Measurements from ENCODE around the gene MAJIN. TPM values are rescaled to one million over a fixed set of nuclear protein-coding genes. Genes with fewer than 3 reads are reported as not detected.

The MAJIN gene
- total and polyA plus RNA-seq, 9 of the 15 experiments (the other 6 are each of a cell fraction or from before 2014, with no cell fraction given), result 0.17 to 0.83 (median 0.24) TPM; not detected in 2

DNA sequence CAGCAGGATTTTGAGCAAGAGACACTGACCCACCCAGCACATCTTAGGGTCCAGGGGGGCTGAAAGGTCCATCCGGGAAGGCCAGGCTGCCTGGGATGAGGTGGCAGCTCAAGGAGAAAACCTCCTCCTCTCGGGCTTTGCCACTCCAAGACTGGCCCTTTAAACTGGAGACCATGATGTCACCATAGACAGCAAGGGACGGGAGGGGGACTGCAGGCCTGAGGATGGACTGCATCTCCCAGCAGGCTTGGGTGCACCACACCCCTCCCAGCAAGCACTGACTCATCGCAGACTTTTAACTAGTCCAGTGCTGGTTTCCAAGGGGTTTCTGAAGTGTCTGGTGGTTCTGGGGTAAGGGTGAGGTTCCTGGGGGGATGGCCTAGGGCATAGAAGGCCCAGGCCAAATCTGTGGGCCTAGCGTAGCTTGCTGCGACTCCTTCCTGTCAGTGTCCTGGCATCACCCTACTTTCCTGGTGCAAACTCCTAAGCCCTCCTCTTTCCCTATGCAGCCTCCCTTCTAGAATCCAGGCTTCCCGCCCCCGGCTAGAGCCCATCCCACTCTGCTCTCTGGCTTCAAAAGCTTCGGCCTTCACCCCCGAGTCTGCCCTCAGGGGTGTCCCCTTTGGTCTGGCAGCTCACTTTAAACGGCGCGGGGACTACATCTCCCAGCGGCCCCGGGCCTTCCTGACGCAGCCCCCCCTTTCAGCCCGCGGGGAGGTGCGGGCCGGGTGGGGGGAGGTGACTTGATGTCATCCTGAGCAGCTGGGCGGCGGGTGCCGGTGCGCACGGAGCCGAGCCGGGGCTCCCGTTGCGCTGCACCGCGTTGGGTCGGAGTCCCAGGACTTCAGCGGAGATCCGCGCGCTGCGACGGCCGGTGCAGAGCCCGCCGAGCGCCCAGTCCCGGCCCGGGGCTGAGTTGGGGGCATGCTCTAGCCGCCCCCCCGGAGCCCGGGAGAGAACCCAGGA, 47.7 kb downstream of the MAJIN start, which contains the start of gene PPP2R5B (continued):
- TF ChIP-seq, protein P1, sequence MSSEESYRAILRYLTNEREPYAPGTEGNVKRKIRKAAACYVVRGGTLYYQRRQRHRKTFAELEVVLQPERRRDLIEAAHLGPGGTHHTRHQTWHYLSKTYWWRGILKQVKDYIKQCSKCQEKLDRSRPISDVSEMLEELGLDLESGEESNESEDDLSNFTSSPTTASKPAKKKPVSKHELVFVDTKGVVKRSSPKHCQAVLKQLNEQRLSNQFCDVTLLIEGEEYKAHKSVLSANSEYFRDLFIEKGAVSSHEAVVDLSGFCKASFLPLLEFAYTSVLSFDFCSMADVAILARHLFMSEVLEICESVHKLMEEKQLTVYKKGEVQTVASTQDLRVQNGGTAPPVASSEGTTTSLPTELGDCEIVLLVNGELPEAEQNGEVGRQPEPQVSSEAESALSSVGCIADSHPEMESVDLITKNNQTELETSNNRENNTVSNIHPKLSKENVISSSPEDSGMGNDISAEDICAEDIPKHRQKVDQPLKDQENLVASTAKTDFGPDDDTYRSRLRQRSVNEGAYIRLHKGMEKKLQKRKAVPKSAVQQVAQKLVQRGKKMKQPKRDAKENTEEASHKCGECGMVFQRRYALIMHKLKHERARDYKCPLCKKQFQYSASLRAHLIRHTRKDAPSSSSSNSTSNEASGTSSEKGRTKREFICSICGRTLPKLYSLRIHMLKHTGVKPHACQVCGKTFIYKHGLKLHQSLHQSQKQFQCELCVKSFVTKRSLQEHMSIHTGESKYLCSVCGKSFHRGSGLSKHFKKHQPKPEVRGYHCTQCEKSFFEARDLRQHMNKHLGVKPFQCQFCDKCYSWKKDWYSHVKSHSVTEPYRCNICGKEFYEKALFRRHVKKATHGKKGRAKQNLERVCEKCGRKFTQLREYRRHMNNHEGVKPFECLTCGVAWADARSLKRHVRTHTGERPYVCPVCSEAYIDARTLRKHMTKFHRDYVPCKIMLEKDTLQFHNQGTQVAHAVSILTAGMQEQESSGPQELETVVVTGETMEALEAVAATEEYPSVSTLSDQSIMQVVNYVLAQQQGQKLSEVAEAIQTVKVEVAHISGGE (CRISPR knock-in tag; IDR thresholded peaks at IDR 0.05), result peak in 1 of 3 experiments; percentile 74; a peak in 2 of 6 replicates
- no peak for TF ChIP-seq CAMTA2 (CRISPR knock-in tag; conservative IDR thresholded peaks at IDR 0.05)
- no peak for TF ChIP-seq PTTG1 (tag; IDR thresholded peaks at IDR 0.05; ENCODE audit: low read depth)
- TF ChIP-seq, protein P2, sequence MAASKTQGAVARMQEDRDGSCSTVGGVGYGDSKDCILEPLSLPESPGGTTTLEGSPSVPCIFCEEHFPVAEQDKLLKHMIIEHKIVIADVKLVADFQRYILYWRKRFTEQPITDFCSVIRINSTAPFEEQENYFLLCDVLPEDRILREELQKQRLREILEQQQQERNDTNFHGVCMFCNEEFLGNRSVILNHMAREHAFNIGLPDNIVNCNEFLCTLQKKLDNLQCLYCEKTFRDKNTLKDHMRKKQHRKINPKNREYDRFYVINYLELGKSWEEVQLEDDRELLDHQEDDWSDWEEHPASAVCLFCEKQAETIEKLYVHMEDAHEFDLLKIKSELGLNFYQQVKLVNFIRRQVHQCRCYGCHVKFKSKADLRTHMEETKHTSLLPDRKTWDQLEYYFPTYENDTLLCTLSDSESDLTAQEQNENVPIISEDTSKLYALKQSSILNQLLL (CRISPR knock-in tag; IDR thresholded peaks at IDR 0.05; ENCODE audit: borderline replicate concordance), result no peak
- TF ChIP-seq, protein P3, sequence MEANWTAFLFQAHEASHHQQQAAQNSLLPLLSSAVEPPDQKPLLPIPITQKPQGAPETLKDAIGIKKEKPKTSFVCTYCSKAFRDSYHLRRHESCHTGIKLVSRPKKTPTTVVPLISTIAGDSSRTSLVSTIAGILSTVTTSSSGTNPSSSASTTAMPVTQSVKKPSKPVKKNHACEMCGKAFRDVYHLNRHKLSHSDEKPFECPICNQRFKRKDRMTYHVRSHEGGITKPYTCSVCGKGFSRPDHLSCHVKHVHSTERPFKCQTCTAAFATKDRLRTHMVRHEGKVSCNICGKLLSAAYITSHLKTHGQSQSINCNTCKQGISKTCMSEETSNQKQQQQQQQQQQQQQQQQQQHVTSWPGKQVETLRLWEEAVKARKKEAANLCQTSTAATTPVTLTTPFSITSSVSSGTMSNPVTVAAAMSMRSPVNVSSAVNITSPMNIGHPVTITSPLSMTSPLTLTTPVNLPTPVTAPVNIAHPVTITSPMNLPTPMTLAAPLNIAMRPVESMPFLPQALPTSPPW (CRISPR knock-in tag; IDR thresholded peaks at IDR 0.05), result peak; percentile 100
- TF ChIP-seq CREM (IDR thresholded peaks at IDR 0.05; ENCODE audit: low read depth), result peak; percentile 92
- no peak; the same call in 1 of the 2 replicates for TF ChIP-seq SMARCA4 (IDR thresholded peaks at IDR 0.05)
- TF ChIP-seq CCNT2 (IDR thresholded peaks at IDR 0.05; ENCODE audit: borderline replicate concordance, extremely low read depth, insufficient read length, low read depth, low read length), result peak; percentile 88
- TF ChIP-seq MYC (IDR thresholded peaks at IDR 0.05; ENCODE audit: low read depth, low read length), result peak; percentile 41
- peak; percentile 74; the same call in 1 of the 2 replicates for TF ChIP-seq MYC (CRISPR knock-in tag; IDR thresholded peaks at IDR 0.05; ENCODE audit: borderline replicate concordance, low read depth)
- TF ChIP-seq HLTF (IDR thresholded peaks at IDR 0.05), result peak; percentile 71; the same call in 1 of the 2 replicates
- TF ChIP-seq KLF16 (IDR thresholded peaks at IDR 0.05), result 0 out of 2 replicates have a peak, but pooled peaks have one; percentile 12
- peak; percentile 100 for TF ChIP-seq FOSL1 (tag; conservative IDR thresholded peaks at IDR 0.05)
- TF ChIP-seq, protein P4, sequence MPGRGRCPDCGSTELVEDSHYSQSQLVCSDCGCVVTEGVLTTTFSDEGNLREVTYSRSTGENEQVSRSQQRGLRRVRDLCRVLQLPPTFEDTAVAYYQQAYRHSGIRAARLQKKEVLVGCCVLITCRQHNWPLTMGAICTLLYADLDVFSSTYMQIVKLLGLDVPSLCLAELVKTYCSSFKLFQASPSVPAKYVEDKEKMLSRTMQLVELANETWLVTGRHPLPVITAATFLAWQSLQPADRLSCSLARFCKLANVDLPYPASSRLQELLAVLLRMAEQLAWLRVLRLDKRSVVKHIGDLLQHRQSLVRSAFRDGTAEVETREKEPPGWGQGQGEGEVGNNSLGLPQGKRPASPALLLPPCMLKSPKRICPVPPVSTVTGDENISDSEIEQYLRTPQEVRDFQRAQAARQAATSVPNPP (IDR thresholded peaks at IDR 0.05; ENCODE audit: borderline replicate concordance, insufficient read depth, insufficient read length), result no peak
- no peak for TF ChIP-seq POLR3A (IDR thresholded peaks at IDR 0.05; ENCODE audit: borderline replicate concordance, extremely low read depth, insufficient read depth, insufficient read length)
- no peak for TF ChIP-seq TFAM (CRISPR knock-in tag; conservative IDR thresholded peaks at IDR 0.05)
- no peak for TF ChIP-seq ZNF785 (CRISPR knock-in tag; IDR thresholded peaks at IDR 0.05)
- TF ChIP-seq CHD2 (IDR thresholded peaks at IDR 0.05; ENCODE audit: low read depth, low read length), result 0 out of 2 replicates have a peak, but pooled peaks have one; percentile 28
- peak; percentile 50 for TF ChIP-seq MAFK (IDR thresholded peaks at IDR 0.05; ENCODE audit: low read length)
- TF ChIP-seq ATF7 (IDR thresholded peaks at IDR 0.05), result peak; percentile 98

Data from K562 (cell line).